A673 (cell line): ENCODE data around the gene GABRR1. TPM values are rescaled to one million over a fixed set of nuclear protein-coding genes. Genes with fewer than 3 reads are reported as not detected.

Experiments
- BruUV-seq: library from RNA; stranded (reverse); fragments of 400-500 nt; replicated peaks from 2 replicates; lab custom pipeline; 2021; lab: Mats Ljungman, UMichigan
- CTCF ChIA-PET: fragments of 300-600 bp; sonication (Branson Sonifier 250); formaldehyde crosslinking; loops from one replicate; lab custom pipeline; 2022; ENCODE audit warnings: antibody characterized with exemption; lab: Charles Lee
- POLR2A ChIA-PET: fragments of 300-600 bp; sonication (Branson Sonifier 250); formaldehyde crosslinking; loops from one replicate; lab custom pipeline; 2022; ENCODE audit warnings: antibody characterized with exemption; ENCODE audit not compliant: low non-redundant PET; lab: Charles Lee
- DNase-seq: peaks from one replicate; pipeline ENCODE4 v3.0.0-alpha.2; 2015; ENCODE audit warnings: low spot score
- H3K27ac ChIP-seq: fragments of 200-600 bp; sonication (generic); 2 replicates; pipeline ENCODE4 v1.5.1; 2016; ENCODE audit warnings: mixed run types, low read depth, mild to moderate bottlenecking, mixed read lengths, antibody characterized with exemption, low read length; ENCODE audit not compliant: poor library complexity, severe bottlenecking
- H3K27me3 ChIP-seq: fragments of 200-600 bp; sonication (generic); replicated peaks from 2 replicates; pipeline ENCODE4 v1.6.1; 2017; ENCODE audit warnings: mixed run types, low read depth, mild to moderate bottlenecking, mixed read lengths, antibody characterized with exemption, low read length; ENCODE audit not compliant: insufficient read depth, poor library complexity
- H3K36me3 ChIP-seq: fragments of 200-600 bp; sonication (generic); 2 replicates; pipeline ENCODE4 v1.6.1; 2016; ENCODE audit warnings: mixed run types, mild to moderate bottlenecking, mixed read lengths, antibody characterized with exemption, low read length; ENCODE audit not compliant: insufficient read depth, poor library complexity, severe bottlenecking
- H3K4me1 ChIP-seq: fragments of 200-600 bp; sonication (generic); 2 replicates; pipeline ENCODE4 v1.6.1; 2017; ENCODE audit warnings: mixed run types, mild to moderate bottlenecking, mixed read lengths, antibody characterized with exemption, low read length; ENCODE audit not compliant: insufficient read depth, poor library complexity, severe bottlenecking
- H3K4me3 ChIP-seq: fragments of 200-600 bp; sonication (generic); 2 replicates; pipeline ENCODE4 v1.5.1; 2016; ENCODE audit warnings: low read depth, mixed run types, mild to moderate bottlenecking, mixed read lengths, low read length; ENCODE audit not compliant: poor library complexity, severe bottlenecking
- H3K9me3 ChIP-seq: fragments of 200-600 bp; sonication (generic); 2 replicates; pipeline ENCODE4 v1.6.1; 2016; ENCODE audit warnings: mixed run types, low read depth, mild to moderate bottlenecking, mixed read lengths, antibody characterized with exemption, low read length; ENCODE audit not compliant: poor library complexity, severe bottlenecking
- CTCF ChIP-seq: fragments of 300-800, 200-600 bp; sonication (generic); conservative IDR thresholded peaks from 2 replicates; pipeline ENCODE4 v1.5.1; 2017; ENCODE audit warnings: low read depth, mild to moderate bottlenecking, antibody characterized with exemption, low read length, moderate library complexity, mixed read lengths
- EZH2 ChIP-seq: fragments of 200-600 bp; sonication (generic); IDR thresholded peaks from 2 replicates; pipeline ENCODE4 v1.6.1; 2017; ENCODE audit warnings: borderline replicate concordance, low read depth, mild to moderate bottlenecking, mixed read lengths, antibody characterized with exemption, low read length; ENCODE audit not compliant: poor library complexity, severe bottlenecking
- intact Hi-C: fragments of 100-400 bp; cut with micrococcal nuclease; formaldehyde crosslinking; loops from one replicate; pipeline ENCODE4 v1.10.0; 2022; ENCODE audit not compliant: unreplicated experiment
- total RNA-seq: library from RNA; stranded (reverse); gene quantifications from 2 replicates; pipeline ENCODE4 v1.2.3, GENCODE V29; 2021

Gene GABRR1
- total RNA-seq, 1 experiment from 2014 or later = 0.67 TPM

DNA sequence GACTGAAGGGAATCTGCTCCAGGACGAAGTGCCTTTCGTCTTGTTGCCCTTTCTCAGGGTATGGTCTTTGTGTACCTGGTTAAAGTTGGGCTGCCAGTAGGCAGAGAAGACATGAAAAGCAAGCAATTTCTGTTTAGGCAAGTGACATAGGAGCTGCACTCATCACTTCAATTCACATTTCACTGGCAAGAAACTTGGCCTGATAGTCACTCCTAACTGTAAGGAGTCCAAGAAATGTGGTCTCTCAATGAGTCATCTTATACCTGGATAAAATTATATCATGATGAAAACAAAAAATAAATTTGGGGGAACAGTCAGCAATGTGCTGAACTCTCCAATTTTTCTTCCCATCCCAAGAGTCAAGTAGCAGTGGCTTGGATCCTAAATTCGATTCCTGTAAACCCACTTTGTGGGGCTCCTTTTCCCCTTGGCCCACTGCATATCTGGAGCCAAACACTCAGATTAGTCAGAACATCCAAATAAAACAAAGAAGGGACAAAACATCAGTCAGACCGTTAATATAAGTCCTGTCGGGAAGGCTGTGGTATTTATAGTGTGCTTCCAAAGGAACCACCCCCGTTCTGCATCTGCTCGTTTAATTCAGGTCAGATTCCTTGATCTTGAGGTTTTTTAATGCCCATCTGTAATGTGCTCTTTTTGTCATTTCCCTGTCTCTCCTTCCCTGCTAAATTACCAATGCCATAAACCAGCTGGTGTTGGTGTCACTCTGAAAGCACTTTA is 5.0 kb upstream of the GABRR1 start:
- Histone ChIP-seq H3K27ac (no peak overlapping the region), H3K36me3 (no peaks in the 10 kb centered on the region), H3K4me1 (no peaks in the 10 kb centered on the region), H3K9me3 (no peaks in the 10 kb centered on the region), H3K4me3 (no peak overlapping the region), H3K27me3 (no peaks in the 10 kb centered on the region)
- intact Hi-C loops = no loop called here
- TF ChIP-seq EZH2 (no peak), CTCF (no peak)
- CTCF ChIA-PET = no interaction called here
- DNase-seq = peak; percentile 33
- BruUV-seq = no TSS peak
- POLR2A ChIA-PET = interaction anchor here (0.6 kb wide), 1 partner anchor 1900 kb away, joined by 3 read pairs; no protein-coding TSS in a partner anchor

- TF ChIP-seq EZH2 (no peak), CTCF (no peak)
- intact Hi-C loops = no loop called here
- BruUV-seq = no TSS peak
These were observed 4.0 kb upstream of the GABRR1 start for GRCh38 chr6:89221129-89221528.

DNA sequence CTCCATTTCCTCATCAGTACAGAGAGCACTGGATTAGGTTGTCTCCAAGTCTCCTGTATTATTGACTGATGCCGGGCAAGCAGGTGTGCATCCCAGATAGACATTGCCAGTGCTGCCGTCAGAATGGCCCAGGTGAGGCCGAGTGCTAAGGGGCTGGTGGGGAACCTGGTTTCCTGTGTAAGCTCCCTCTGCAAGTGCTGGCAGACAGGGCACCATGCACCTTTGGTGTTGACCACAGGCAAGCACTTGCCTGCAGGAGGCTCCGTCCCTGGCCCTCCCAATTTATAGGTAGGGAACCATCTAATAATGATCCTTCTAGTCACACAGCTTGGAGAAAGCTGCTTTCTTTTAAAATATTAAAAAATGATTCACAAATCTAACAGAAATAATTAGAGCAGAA is 747 bp downstream of the GABRR1 start:
- Histone ChIP-seq H3K9me3 (no peaks in the 10 kb centered on the region), H3K27ac (no peak overlapping the region), H3K4me3 (no peak overlapping the region), H3K27me3 (no peaks in the 10 kb centered on the region), H3K4me1 (no peaks in the 10 kb centered on the region), H3K36me3 (no peaks in the 10 kb centered on the region)
- no TSS peak for BruUV-seq
- ChIA-PET POLR2A (no interaction called here), CTCF (no interaction called here)
- no peak for DNase-seq
- TF ChIP-seq CTCF (no peak), EZH2 (no peak)
- intact Hi-C loops = no loop called here

More at GRCh38 chr6:89221129-89221528, 4.0 kb upstream of the GABRR1 start:
- ChIA-PET POLR2A (no interaction called here), CTCF (no interaction called here)
- no peak for DNase-seq
- H3K9me3 ChIP-seq = no peaks in the 10 kb centered on the region
- no peak overlapping the region for H3K4me3 ChIP-seq
- H3K4me1 ChIP-seq = no peaks in the 10 kb centered on the region
- no peak overlapping the region for H3K27ac ChIP-seq
- no peaks in the 10 kb centered on the region for H3K27me3 ChIP-seq
- no peaks in the 10 kb centered on the region for H3K36me3 ChIP-seq
